HCT116 (cell line): ENCODE results near the gene POP4. TPM values are rescaled to one million over a fixed set of nuclear protein-coding genes. Genes with fewer than 3 reads are reported as not detected.

Source experiments
- ATAC-seq: fragments of 200-7000 bp; cut with Tn5 transposase; 2 replicates; pipeline ENCODE4 v1.9.1; 2020; ENCODE audit warnings: mild to moderate bottlenecking, moderate library complexity
- BruUV-seq: library from RNA; stranded (reverse); fragments of 400-500 nt; replicated peaks from 2 replicates; lab custom pipeline; 2021; lab: Mats Ljungman, UMichigan
- CTCF ChIA-PET: fragments of 300-600 bp; sonication (Branson Sonifier 250); formaldehyde crosslinking; loops from one replicate; lab custom pipeline; 2021; ENCODE audit warnings: antibody characterized with exemption; lab: Charles Lee
- POLR2A ChIA-PET: fragments of 300-600, 350-600 bp; sonication (Branson Sonifier 250); formaldehyde crosslinking; loops from one replicate; lab custom pipeline; 2021; ENCODE audit warnings: antibody characterized with exemption; lab: Charles Lee
- RAD21 ChIA-PET, 2 experiments: fragments of 300-600 bp; sonication (Branson Sonifier 250); formaldehyde crosslinking; loops; one replicate each; lab custom pipeline; 2023; ENCODE audit warnings: low total read pairs in 2 of 2; ENCODE audit not compliant: uncharacterized antibody in 2 of 2, unreplicated experiment in 2 of 2, low non-redundant PET in 1 of 2; lab: Charles Lee
- DNase-seq: peaks from one replicate; pipeline ENCODE4 v3.0.0-alpha.2; 2010; ENCODE audit warnings: low read depth, low spot score
- H2AFZ ChIP-seq: fragments of 200-600 bp; shearing (Covaris generic), sonication (generic); 2 replicates; pipeline ENCODE4 v1.6.1; 2017; ENCODE audit warnings: low read depth, mixed run types, mixed read lengths, antibody characterized with exemption, low read length; ENCODE audit not compliant: poor library complexity, severe bottlenecking
- H3K27ac ChIP-seq: 2 replicates; pipeline ENCODE4 v1.5.1; 2012; ENCODE audit warnings: low read depth, low read length
- H3K27me3 ChIP-seq: fragments of 200-600 bp; sonication (generic); 2 replicates; pipeline ENCODE4 v1.6.1; 2016; ENCODE audit warnings: mixed run types, low read length, mixed read lengths; ENCODE audit not compliant: insufficient read depth
- H3K36me3 ChIP-seq, 2 experiments: fragments of 200-500 bp in 1 of 2; fragments of 200-600 bp in 1 of 2; sonication (Bioruptor generic) in 1 of 2; sonication (generic) in 1 of 2; 2 replicates each; pipeline versions ENCODE4 v1.5.1 to v1.6.1; 2014 to 2016; ENCODE audit warnings: low read length in 2 of 2, inconsistent platforms in 1 of 2, mixed read lengths in 1 of 2, mixed run types in 1 of 2; ENCODE audit not compliant: insufficient read depth in 2 of 2, control insufficient read depth in 1 of 2
- H3K4me1 ChIP-seq, 2 experiments: fragments of 200-600 bp in 1 of 2; sonication (generic) in 1 of 2; 2 replicates each; pipeline versions ENCODE4 v1.5.1 to v1.6.1; 2012 to 2017; ENCODE audit warnings: low read length in 2 of 2, inconsistent platforms in 1 of 2, mild to moderate bottlenecking in 1 of 2, mixed read lengths in 1 of 2, mixed run types in 1 of 2, moderate library complexity in 1 of 2; ENCODE audit not compliant: insufficient read depth in 2 of 2, control insufficient read depth in 1 of 2
- H3K4me2 ChIP-seq: fragments of 200-600 bp; sonication (generic); 2 replicates; pipeline ENCODE4 v1.6.1; 2017; ENCODE audit warnings: mixed run types, low read length, mixed read lengths
- H3K4me3 ChIP-seq, 2 experiments: fragments of 200-600 bp in 1 of 2; sonication (generic) in 1 of 2; replicated peaks in 1 of 2; 2 replicates each; pipeline ENCODE4 v1.5.1; 2011 to 2016; ENCODE audit warnings: low read length in 2 of 2, control low read depth in 1 of 2, low read depth in 1 of 2, mild to moderate bottlenecking in 1 of 2, mixed read lengths in 1 of 2, mixed run types in 1 of 2
- H3K79me2 ChIP-seq: fragments of 200-600 bp; sonication (generic); 2 replicates; pipeline ENCODE4 v1.6.1; 2017; ENCODE audit warnings: mild to moderate bottlenecking, mixed run types, low read length, moderate library complexity, mixed read lengths; ENCODE audit not compliant: insufficient read depth
- H3K9ac ChIP-seq: fragments of 200-600 bp; sonication (generic); 2 replicates; pipeline ENCODE4 v1.6.1; 2016; ENCODE audit warnings: low read length, mixed read lengths
- H3K9me2 ChIP-seq: fragments of 200-600 bp; sonication (generic), shearing (Covaris generic); 2 replicates; pipeline ENCODE4 v1.6.1; 2017; ENCODE audit warnings: mixed run types, mild to moderate bottlenecking, moderate library complexity; ENCODE audit not compliant: insufficient read depth
- H3K9me3 ChIP-seq, 2 experiments: fragments of 200-500 bp in 1 of 2; fragments of 200-600 bp in 1 of 2; sonication (Bioruptor generic) in 1 of 2; sonication (generic) in 1 of 2; 2 replicates each; pipeline ENCODE4 v1.6.1; 2014 to 2017; ENCODE audit warnings: low read length in 2 of 2, mixed read lengths in 2 of 2, inconsistent platforms in 1 of 2, low read depth in 1 of 2, mild to moderate bottlenecking in 1 of 2, mixed run types in 1 of 2, moderate library complexity in 1 of 2; ENCODE audit not compliant: control insufficient read depth in 1 of 2, insufficient read depth in 1 of 2
- H4K20me1 ChIP-seq: fragments of 200-600 bp; sonication (generic), shearing (Covaris generic); 2 replicates; pipeline ENCODE4 v1.6.1; 2017; ENCODE audit warnings: mixed run types, mild to moderate bottlenecking, moderate library complexity; ENCODE audit not compliant: insufficient read depth
- CBX3 ChIP-seq: IDR thresholded peaks from 2 replicates; pipeline ENCODE4 v1.6.1; 2012; ENCODE audit warnings: low read depth
- EGR1 ChIP-seq: IDR thresholded peaks from 2 replicates; pipeline ENCODE4 v1.6.1; 2012; ENCODE audit warnings: low read depth
- ELF1 ChIP-seq: IDR thresholded peaks from 2 replicates; pipeline ENCODE4 v1.6.1; 2012; ENCODE audit warnings: low read depth, borderline replicate concordance
- EZH2 ChIP-seq: fragments of 200-600 bp; sonication (generic); IDR thresholded peaks from 2 replicates; pipeline ENCODE4 v1.6.1; 2017; ENCODE audit warnings: antibody characterized with exemption, mixed run types
- JUND ChIP-seq: IDR thresholded peaks from 2 replicates; pipeline ENCODE4 v1.6.1; 2012
- POLR2AphosphoS5 ChIP-seq: IDR thresholded peaks from 2 replicates; pipeline ENCODE4 v1.6.1; 2011; ENCODE audit warnings: mild to moderate bottlenecking, low read depth, low read length, moderate library complexity
- RAD21 ChIP-seq: IDR thresholded peaks from 2 replicates; pipeline ENCODE4 v1.6.1; 2012; ENCODE audit warnings: low read depth, mild to moderate bottlenecking
- SRF ChIP-seq: IDR thresholded peaks from 2 replicates; pipeline ENCODE4 v1.6.1; 2012; ENCODE audit warnings: low read depth
- TCF7L2 ChIP-seq: IDR thresholded peaks from 2 replicates; pipeline ENCODE4 v1.7.0; 2011; ENCODE audit warnings: borderline replicate concordance, inconsistent platforms; ENCODE audit not compliant: insufficient read depth, insufficient read length; ENCODE audit errors: extremely low read depth
- YY1 ChIP-seq: IDR thresholded peaks from 2 replicates; pipeline ENCODE4 v1.6.1; 2011; ENCODE audit warnings: low read length, low read depth, moderate library complexity, mild to moderate bottlenecking; ENCODE audit not compliant: insufficient replicate concordance; ENCODE audit errors: extremely low read depth
- ZFX ChIP-seq: fragments of 450-650 bp; IDR thresholded peaks from 2 replicates; pipeline ENCODE4 v1.6.1; 2017
- ZNF274 ChIP-seq: fragments of 200-500 bp; sonication (Bioruptor generic); IDR thresholded peaks from 2 replicates; pipeline ENCODE4 v1.6.1; 2014; ENCODE audit warnings: mild to moderate bottlenecking, low read depth, low read length, inconsistent platforms
- intact Hi-C: fragments of 100-400 bp; cut with micrococcal nuclease; formaldehyde crosslinking; loops from 2 replicates; pipeline ENCODE4 v1.10.0; 2022
- total RNA-seq: library from RNA; stranded (reverse); gene quantifications from one replicate; pipeline ENCODE4 v1.2.1, GENCODE V29; 2021; ENCODE audit not compliant: unreplicated experiment
- TF ChIP-seq, protein P1 (sequence below), 3 experiments: fragments of 200-600 bp in 1 of 3; sonication (generic) in 1 of 3; IDR thresholded peaks in 2 of 3; conservative IDR thresholded peaks in 1 of 3; 2 replicates each; pipeline ENCODE4 v1.5.1; 2012 to 2017; ENCODE audit warnings: low read depth in 2 of 3, low read length in 2 of 3, antibody characterized with exemption in 1 of 3, borderline replicate concordance in 1 of 3, control low read depth in 1 of 3, mild to moderate bottlenecking in 1 of 3, mixed read lengths in 1 of 3, mixed run types in 1 of 3, moderate library complexity in 1 of 3; ENCODE audit not compliant: insufficient read depth in 1 of 3
- TF ChIP-seq, protein P2 (sequence below): IDR thresholded peaks from 2 replicates; pipeline ENCODE4 v1.6.1; 2011; ENCODE audit warnings: mild to moderate bottlenecking, low read length, moderate library complexity; ENCODE audit not compliant: insufficient replicate concordance; ENCODE audit errors: extremely low read depth
- TF ChIP-seq, protein P3 (sequence below): IDR thresholded peaks from 2 replicates; pipeline ENCODE4 v1.6.1; 2012

The POP4 gene
- total RNA-seq, 1 experiment from 2014 or later: 61.2 TPM

DNA sequence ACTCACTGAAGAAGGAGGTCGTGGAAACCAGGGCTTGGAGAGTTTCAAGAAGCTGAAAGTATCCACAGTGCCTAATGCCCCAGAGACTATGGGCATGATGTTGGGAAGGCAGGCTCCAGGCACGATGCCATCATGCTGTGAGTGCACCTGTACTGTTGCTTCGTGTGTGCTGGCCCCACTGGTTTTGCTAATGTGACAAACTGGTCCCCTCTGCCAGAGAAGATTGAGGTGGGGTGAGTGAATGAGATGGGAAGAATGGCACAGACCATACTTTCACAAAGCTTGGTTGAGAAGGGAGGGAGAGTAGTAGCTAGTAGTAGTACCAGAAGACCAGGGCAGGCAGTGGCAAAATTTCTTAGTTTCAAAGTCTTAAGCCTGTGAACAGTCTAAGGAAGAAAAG is 19.0 kb upstream of the POP4 start:
- ATAC-seq (no peak), DNase-seq (no peak)
- ChIA-PET POLR2A (no interaction called here), CTCF (no interaction called here), RAD21 (no interaction called here)
- peaks cover 53% of the 10 kb centered on the region for H3K27me3 ChIP-seq
- H3K9ac ChIP-seq: no peak overlapping the region
- no peak overlapping the region for H3K4me3 ChIP-seq
- no peak overlapping the region for H3K4me2 ChIP-seq
- H3K4me1 ChIP-seq: no peaks in the 10 kb centered on the region
- BruUV-seq: no TSS peak
- peaks cover 0 to 4% of the 10 kb centered on the region in 2 experiments; a peak in 1 of 4 replicates for H3K9me3 ChIP-seq
- H2AFZ ChIP-seq: no peak overlapping the region
- no peaks in the 10 kb centered on the region for H3K79me2 ChIP-seq
- intact Hi-C loops: no loop called here
- TF ChIP-seq ELF1 (no peak), TCF7L2 (no peak), EZH2 (no peak), SRF (no peak), POLR2AphosphoS5 (no peak), YY1 (no peak), CBX3 (no peak), JUND (no peak), RAD21 (no peak), ZNF274 (no peak), ZFX (no peak), EGR1 (no peak)
- TF ChIP-seq, protein P1, sequence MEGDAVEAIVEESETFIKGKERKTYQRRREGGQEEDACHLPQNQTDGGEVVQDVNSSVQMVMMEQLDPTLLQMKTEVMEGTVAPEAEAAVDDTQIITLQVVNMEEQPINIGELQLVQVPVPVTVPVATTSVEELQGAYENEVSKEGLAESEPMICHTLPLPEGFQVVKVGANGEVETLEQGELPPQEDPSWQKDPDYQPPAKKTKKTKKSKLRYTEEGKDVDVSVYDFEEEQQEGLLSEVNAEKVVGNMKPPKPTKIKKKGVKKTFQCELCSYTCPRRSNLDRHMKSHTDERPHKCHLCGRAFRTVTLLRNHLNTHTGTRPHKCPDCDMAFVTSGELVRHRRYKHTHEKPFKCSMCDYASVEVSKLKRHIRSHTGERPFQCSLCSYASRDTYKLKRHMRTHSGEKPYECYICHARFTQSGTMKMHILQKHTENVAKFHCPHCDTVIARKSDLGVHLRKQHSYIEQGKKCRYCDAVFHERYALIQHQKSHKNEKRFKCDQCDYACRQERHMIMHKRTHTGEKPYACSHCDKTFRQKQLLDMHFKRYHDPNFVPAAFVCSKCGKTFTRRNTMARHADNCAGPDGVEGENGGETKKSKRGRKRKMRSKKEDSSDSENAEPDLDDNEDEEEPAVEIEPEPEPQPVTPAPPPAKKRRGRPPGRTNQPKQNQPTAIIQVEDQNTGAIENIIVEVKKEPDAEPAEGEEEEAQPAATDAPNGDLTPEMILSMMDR (IDR thresholded peaks at IDR 0.05 in 2 of 3, conservative IDR thresholded peaks at IDR 0.05 in 1 of 3; ENCODE audit: borderline replicate concordance in 1 of 3, insufficient read depth in 1 of 3, low read depth in 2 of 3, low read length in 2 of 3): no peak
- TF ChIP-seq, protein P2, sequence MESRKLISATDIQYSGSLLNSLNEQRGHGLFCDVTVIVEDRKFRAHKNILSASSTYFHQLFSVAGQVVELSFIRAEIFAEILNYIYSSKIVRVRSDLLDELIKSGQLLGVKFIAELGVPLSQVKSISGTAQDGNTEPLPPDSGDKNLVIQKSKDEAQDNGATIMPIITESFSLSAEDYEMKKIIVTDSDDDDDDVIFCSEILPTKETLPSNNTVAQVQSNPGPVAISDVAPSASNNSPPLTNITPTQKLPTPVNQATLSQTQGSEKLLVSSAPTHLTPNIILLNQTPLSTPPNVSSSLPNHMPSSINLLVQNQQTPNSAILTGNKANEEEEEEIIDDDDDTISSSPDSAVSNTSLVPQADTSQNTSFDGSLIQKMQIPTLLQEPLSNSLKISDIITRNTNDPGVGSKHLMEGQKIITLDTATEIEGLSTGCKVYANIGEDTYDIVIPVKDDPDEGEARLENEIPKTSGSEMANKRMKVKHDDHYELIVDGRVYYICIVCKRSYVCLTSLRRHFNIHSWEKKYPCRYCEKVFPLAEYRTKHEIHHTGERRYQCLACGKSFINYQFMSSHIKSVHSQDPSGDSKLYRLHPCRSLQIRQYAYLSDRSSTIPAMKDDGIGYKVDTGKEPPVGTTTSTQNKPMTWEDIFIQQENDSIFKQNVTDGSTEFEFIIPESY: no peak
- TF ChIP-seq, protein P3, sequence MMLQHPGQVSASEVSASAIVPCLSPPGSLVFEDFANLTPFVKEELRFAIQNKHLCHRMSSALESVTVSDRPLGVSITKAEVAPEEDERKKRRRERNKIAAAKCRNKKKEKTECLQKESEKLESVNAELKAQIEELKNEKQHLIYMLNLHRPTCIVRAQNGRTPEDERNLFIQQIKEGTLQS: no peak
- H4K20me1 ChIP-seq: no peaks in the 10 kb centered on the region
- H3K27ac ChIP-seq: no peak overlapping the region
- H3K9me2 ChIP-seq: no peaks in the 10 kb centered on the region
- H3K36me3 ChIP-seq: no peaks in the 10 kb centered on the region
